AG10803 (cell line): Measurements from ENCODE around the gene RPTOR.
"Not testable (repeated sequence)": the region's sequence is repeated elsewhere in the genome, so short reads cannot be mapped to it uniquely, and the experiment has no call there.

Experiments used
- DNase-seq: peaks from one replicate; pipeline ENCODE4 v3.0.0; 2010; ENCODE audit warnings: low read depth
- H3K4me3 ChIP-seq: 2 replicates; pipeline ENCODE4 v1.5.1; 2011; ENCODE audit warnings: mild to moderate bottlenecking, low read length, control low read depth
- CTCF ChIP-seq: conservative IDR thresholded peaks from 2 replicates; pipeline ENCODE4 v1.5.1; 2011; ENCODE audit warnings: mild to moderate bottlenecking, low read length, control low read depth, inconsistent platforms

Gene RPTOR

GRCh38 chr17:80695979-80696378 is 151.3 kb downstream of the RPTOR start:
- peak; percentile 44 for DNase-seq
- TF ChIP-seq CTCF = no peak

GRCh38 chr17:80696456-80696855 is 151.8 kb downstream of the RPTOR start:
- H3K4me3 ChIP-seq = no peak overlapping the region
- TF ChIP-seq CTCF = no peak
- DNase-seq = peak; percentile 49

More at GRCh38 chr17:80695979-80696378, 151.3 kb downstream of the RPTOR start:
- H3K4me3 ChIP-seq = no peak overlapping the region

GRCh38 chr17:80696964-80697363 is 152.3 kb downstream of the RPTOR start:
- no peak for TF ChIP-seq CTCF
- no peak for DNase-seq

GRCh38 chr17:80698297-80698696 is 153.7 kb downstream of the RPTOR start:
- TF ChIP-seq CTCF = no peak
- DNase-seq = no peak
- H3K4me3 ChIP-seq = no peak overlapping the region

More at GRCh38 chr17:80696964-80697363, 152.3 kb downstream of the RPTOR start:
- no peak overlapping the region for H3K4me3 ChIP-seq

- DNase-seq, H3K4me3 ChIP-seq: not testable (repeated sequence)
These were observed 154.6 kb downstream of the RPTOR start for GRCh38 chr17:80699205-80699604.

GRCh38 chr17:80701730-80702129 is 157.1 kb downstream of the RPTOR start:
- H3K4me3 ChIP-seq = no peak overlapping the region
- DNase-seq = no peak
- TF ChIP-seq CTCF = no peak

- no peak for DNase-seq
- no peak overlapping the region for H3K4me3 ChIP-seq
- no peak for TF ChIP-seq CTCF
These were observed 157.9 kb downstream of the RPTOR start for GRCh38 chr17:80702315-80703141.
